ENCODE measurements around the gene ATP5F1D. TPM values are rescaled to one million over a fixed set of nuclear protein-coding genes. Genes with fewer than 3 reads are reported as not detected.

ATP5F1D gene
- total RNA-seq, 1 donor from 2014 or later, result 172 TPM

- H3K9me3 Mint-ChIP-seq, result no peaks in the 10 kb centered on the region
- intact Hi-C loops (cut with micrococcal nuclease), result no loop called here
- H3K27me3 Mint-ChIP-seq, result peaks cover 28% of the 10 kb centered on the region
- no peak for DNase-seq
- no peak overlapping the region for H3K27ac Mint-ChIP-seq
- ATAC-seq (ENCODE audit: low read depth), result no peak
- TF ChIP-seq, protein P1, sequence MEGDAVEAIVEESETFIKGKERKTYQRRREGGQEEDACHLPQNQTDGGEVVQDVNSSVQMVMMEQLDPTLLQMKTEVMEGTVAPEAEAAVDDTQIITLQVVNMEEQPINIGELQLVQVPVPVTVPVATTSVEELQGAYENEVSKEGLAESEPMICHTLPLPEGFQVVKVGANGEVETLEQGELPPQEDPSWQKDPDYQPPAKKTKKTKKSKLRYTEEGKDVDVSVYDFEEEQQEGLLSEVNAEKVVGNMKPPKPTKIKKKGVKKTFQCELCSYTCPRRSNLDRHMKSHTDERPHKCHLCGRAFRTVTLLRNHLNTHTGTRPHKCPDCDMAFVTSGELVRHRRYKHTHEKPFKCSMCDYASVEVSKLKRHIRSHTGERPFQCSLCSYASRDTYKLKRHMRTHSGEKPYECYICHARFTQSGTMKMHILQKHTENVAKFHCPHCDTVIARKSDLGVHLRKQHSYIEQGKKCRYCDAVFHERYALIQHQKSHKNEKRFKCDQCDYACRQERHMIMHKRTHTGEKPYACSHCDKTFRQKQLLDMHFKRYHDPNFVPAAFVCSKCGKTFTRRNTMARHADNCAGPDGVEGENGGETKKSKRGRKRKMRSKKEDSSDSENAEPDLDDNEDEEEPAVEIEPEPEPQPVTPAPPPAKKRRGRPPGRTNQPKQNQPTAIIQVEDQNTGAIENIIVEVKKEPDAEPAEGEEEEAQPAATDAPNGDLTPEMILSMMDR (IDR thresholded peaks at IDR 0.05), result no peak
- H3K4me3 Mint-ChIP-seq, result no peak overlapping the region
- ChIA-PET CTCF (no interaction called here), POLR2A (no interaction called here)
- H3K4me1 Mint-ChIP-seq, result peaks cover 17% of the 10 kb centered on the region
- H3K36me3 Mint-ChIP-seq (ENCODE audit: low read depth), result no peaks in the 10 kb centered on the region
Observed at GRCh38 chr19:1289686-1290025, 48.1 kb downstream of the ATP5F1D start.

- H3K4me3 Mint-ChIP-seq, result no peak overlapping the region
- DNase-seq, result no peak
- no peaks in the 10 kb centered on the region for H3K9me3 Mint-ChIP-seq
- no peak for ATAC-seq (ENCODE audit: low read depth)
- TF ChIP-seq, protein P1 (IDR thresholded peaks at IDR 0.05), result no peak
- ChIA-PET POLR2A (no interaction called here), CTCF (no interaction called here)
- H3K27ac Mint-ChIP-seq, result no peak overlapping the region
- H3K4me1 Mint-ChIP-seq, result peaks cover 14% of the 10 kb centered on the region
- peaks cover 23% of the 10 kb centered on the region for H3K27me3 Mint-ChIP-seq
- intact Hi-C loops (cut with micrococcal nuclease), result no loop called here
- H3K36me3 Mint-ChIP-seq (ENCODE audit: low read depth), result no peaks in the 10 kb centered on the region
Observed at GRCh38 chr19:1290196-1290702, 48.7 kb downstream of the ATP5F1D start.

GRCh38 chr19:1290703-1291651 lies 49.4 kb downstream of the ATP5F1D start:
- H3K4me1 Mint-ChIP-seq, result peaks cover 14% of the 10 kb centered on the region
- intact Hi-C loops (cut with micrococcal nuclease), result no loop called here
- no peak overlapping the region for H3K27ac Mint-ChIP-seq
- H3K27me3 Mint-ChIP-seq, result peaks cover 23% of the 10 kb centered on the region
- H3K9me3 Mint-ChIP-seq, result no peaks in the 10 kb centered on the region
- TF ChIP-seq, protein P1 (IDR thresholded peaks at IDR 0.05), result no peak
- no peak overlapping the region for H3K4me3 Mint-ChIP-seq
- ChIA-PET CTCF (no interaction called here), POLR2A (interaction anchor here (0.6 kb wide), 1 partner anchor 1567 kb away, joined by 5 read pairs; no protein-coding TSS in a partner anchor)
- DNase-seq (no peak), ATAC-seq (ENCODE audit: low read depth) (no peak)
- H3K36me3 Mint-ChIP-seq (ENCODE audit: low read depth), result no peaks in the 10 kb centered on the region

- H3K4me3 Mint-ChIP-seq, result no peak overlapping the region
- TF ChIP-seq, protein P1 (IDR thresholded peaks at IDR 0.05), result no peak
- H3K27ac Mint-ChIP-seq, result no peak overlapping the region
- no peaks in the 10 kb centered on the region for H3K9me3 Mint-ChIP-seq
- ATAC-seq (ENCODE audit: low read depth), result no peak
- ChIA-PET CTCF (no interaction called here), POLR2A (interaction anchor here (0.6 kb wide), 1 partner anchor 1566 kb away, joined by 5 read pairs; no protein-coding TSS in a partner anchor)
- peaks cover 20% of the 10 kb centered on the region for H3K27me3 Mint-ChIP-seq
- peaks cover 9% of the 10 kb centered on the region for H3K4me1 Mint-ChIP-seq
- H3K36me3 Mint-ChIP-seq (ENCODE audit: low read depth), result no peaks in the 10 kb centered on the region
- intact Hi-C loops (cut with micrococcal nuclease), result no loop called here
- no peak for DNase-seq
Observed at GRCh38 chr19:1291761-1292418, 50.3 kb downstream of the ATP5F1D start.
